H1 (cell line): ENCODE measurements around the gene NPSR1. TPM values are rescaled to one million over a fixed set of nuclear protein-coding genes. Genes with fewer than 3 reads are reported as not detected.

Experiments
- SIN3A ChIP-seq, 2 experiments: IDR thresholded peaks in 1 of 2; conservative IDR thresholded peaks in 1 of 2; 2 replicates each; pipeline ENCODE4 v1.6.1; 2011 to 2012; ENCODE audit warnings: low read length in 2 of 2, improper control_type of control experiment in 1 of 2, low read depth in 1 of 2, mild to moderate bottlenecking in 1 of 2
- SP1 ChIP-seq: IDR thresholded peaks from 2 replicates; pipeline ENCODE4 v1.6.1; 2011; ENCODE audit warnings: low read depth, low read length
- polyA plus RNA-seq, 7 experiments: library from polyadenylated mRNA; depleted of rRNA in 3 of 7; stranded (reverse) in 5 of 7; unstranded in 2 of 7; fragments of >200 nt in 5 of 7; fragments of 200-250 nt in 2 of 7; gene quantifications; 1 replicate in 5 of 7; 2 replicates in 1 of 7; 4 replicates in 1 of 7; pipeline versions ENCODE4 v1.2.1 to v1.2.3, GENCODE V29; 2011 to 2013; ENCODE audit warnings: missing spikeins in 2 of 7, mixed read lengths in 2 of 7
- total RNA-seq: library from RNA; stranded (reverse); fragmentation: NEBNext Ultra II Directional; extraction: Animal tissue kit (Norgen Biotek cat#: 25700); gene quantifications from 2 replicates; pipeline ENCODE4 v1.2.1, GENCODE V29; 2021

The NPSR1 gene
- total and polyA plus RNA-seq, 2 of the 8 experiments (the other 6 are each of a cell fraction or from before 2014, with no cell fraction given) = not detected

GRCh38 chr7:34844406-34844805, 186.4 kb downstream of the NPSR1 start (continued):
- TF ChIP-seq SP1 (no peak), SIN3A (conservative IDR thresholded peaks at IDR 0.05 in 1 of 2, IDR thresholded peaks at IDR 0.05 in 1 of 2; ENCODE audit: low read depth in 1 of 2, low read length in 2 of 2) (no peak)
